Fibroblast of the aortic adventitia (primary cell): ENCODE results near the gene ARMC9. TPM values are rescaled to one million over a fixed set of nuclear protein-coding genes. Genes with fewer than 3 reads are reported as not detected.

Experiments used
- DNase-seq: peaks from one replicate; pipeline ENCODE4 v3.0.0-alpha.2; 2010; ENCODE audit warnings: low read depth
- H3K4me3 ChIP-seq: 2 replicates; pipeline ENCODE4 v1.5.1; 2011; ENCODE audit warnings: low read depth, mild to moderate bottlenecking, control low read depth, low read length, moderate library complexity
- CTCF ChIP-seq: IDR thresholded peaks from 2 replicates; pipeline ENCODE4 v1.5.1; 2011; ENCODE audit warnings: mild to moderate bottlenecking, low read length, control low read depth, inconsistent platforms; ENCODE audit not compliant: insufficient read depth
- total RNA-seq: library from RNA; depleted of rRNA; stranded (reverse); fragments of >200 nt; gene quantifications from 2 replicates; pipeline ENCODE4 v1.2.3, GENCODE V29; 2012; ENCODE audit warnings: low replicate concordance

Gene ARMC9
- total RNA-seq, 1 donor: 94.4 TPM

GRCh38 chr2:231280846-231281245 lies 82.4 kb downstream of the ARMC9 start:
- H3K4me3 ChIP-seq: no peak overlapping the region
- DNase-seq: no peak
- TF ChIP-seq CTCF: no peak

- TF ChIP-seq CTCF: no peak
- no peak for DNase-seq
- H3K4me3 ChIP-seq: no peak overlapping the region
These were observed 85.9 kb downstream of the ARMC9 start for GRCh38 chr2:231284296-231284695.

GRCh38 chr2:231286964-231287363 lies 88.5 kb downstream of the ARMC9 start:
- no peak for DNase-seq
- no peak for TF ChIP-seq CTCF
- no peak overlapping the region for H3K4me3 ChIP-seq

- no peak overlapping the region for H3K4me3 ChIP-seq
- DNase-seq: no peak
- no peak for TF ChIP-seq CTCF
These were observed 89.3 kb downstream of the ARMC9 start for GRCh38 chr2:231287696-231288095.

GRCh38 chr2:231288590-231288989 lies 90.2 kb downstream of the ARMC9 start:
- TF ChIP-seq CTCF: no peak
- no peak for DNase-seq
- H3K4me3 ChIP-seq: no peak overlapping the region

GRCh38 chr2:231290321-231291015 lies 92.0 kb downstream of the ARMC9 start:
- no peak for TF ChIP-seq CTCF
- H3K4me3 ChIP-seq: no peak overlapping the region
- DNase-seq: no peak

- DNase-seq: no peak
- TF ChIP-seq CTCF: no peak
These were observed 94.2 kb downstream of the ARMC9 start for GRCh38 chr2:231292472-231293134.

More at GRCh38 chr2:231292472-231293134, 94.2 kb downstream of the ARMC9 start:
- no peak overlapping the region for H3K4me3 ChIP-seq
